ENCODE measurements around the gene TRAF1. TPM values are rescaled to one million over a fixed set of nuclear protein-coding genes. Genes with fewer than 3 reads are reported as not detected.
A peak's percentile ranks its signal among the peaks of the same experiment; 100 is the strongest.

TRAF1 gene
- total RNA-seq, 3 donors from 2014 or later (not counting 1 experiment from before 2014, with no cell fraction given) = 23.4 to 33.9 (median 30.5) TPM

DNA sequence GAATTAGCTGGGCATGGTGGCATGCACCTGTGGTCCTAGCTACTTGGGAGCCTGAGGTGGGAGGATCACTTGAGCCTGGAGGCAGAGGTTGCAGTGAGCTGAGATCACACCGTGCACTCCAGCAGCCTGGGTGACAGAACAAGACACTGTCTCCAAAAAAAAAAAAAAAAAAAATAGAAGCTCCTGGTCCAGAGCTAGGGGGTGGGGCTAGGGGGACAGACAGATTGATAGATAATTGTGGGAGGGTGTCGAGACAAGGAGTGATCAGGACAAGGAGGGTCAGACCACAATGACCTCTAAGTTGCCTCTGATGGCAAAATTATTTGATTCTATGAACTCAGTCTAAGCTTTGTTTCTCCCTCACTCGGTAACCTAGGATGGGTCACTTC, 43.0 kb downstream of the TRAF1 start:
- Mint-ChIP-seq H3K27ac (no peak overlapping the region), H3K27me3 (ENCODE audit: low read depth in 2 of 2) (peaks cover 0 to 3% of the 10 kb centered on the region in 2 donors), H3K36me3 (no peaks in the 10 kb centered on the region), H3K9me3 (no peaks in the 10 kb centered on the region), H3K4me1 (peaks cover 8 to 12% of the 10 kb centered on the region in 2 donors), H3K4me3 (no peak overlapping the region)
- Histone ChIP-seq H3K27ac (ENCODE audit: low read length) (no peak overlapping the region), H3K27me3 (ENCODE audit: control insufficient read depth, insufficient read depth, low read length) (no peaks in the 10 kb centered on the region), H3K36me3 (ENCODE audit: control insufficient read depth, insufficient read depth, low read length) (no peaks in the 10 kb centered on the region), H3K4me3 (ENCODE audit: low read length) (no peak overlapping the region), H3K4me1 (ENCODE audit: control insufficient read depth, insufficient read depth, low read length) (peaks cover 21% of the 10 kb centered on the region), H3K9me3 (ENCODE audit: control insufficient read depth, insufficient read depth, low read length) (no peaks in the 10 kb centered on the region)
- DNase-seq (no peak), ATAC-seq (no peak)
- TF ChIP-seq, protein P1, sequence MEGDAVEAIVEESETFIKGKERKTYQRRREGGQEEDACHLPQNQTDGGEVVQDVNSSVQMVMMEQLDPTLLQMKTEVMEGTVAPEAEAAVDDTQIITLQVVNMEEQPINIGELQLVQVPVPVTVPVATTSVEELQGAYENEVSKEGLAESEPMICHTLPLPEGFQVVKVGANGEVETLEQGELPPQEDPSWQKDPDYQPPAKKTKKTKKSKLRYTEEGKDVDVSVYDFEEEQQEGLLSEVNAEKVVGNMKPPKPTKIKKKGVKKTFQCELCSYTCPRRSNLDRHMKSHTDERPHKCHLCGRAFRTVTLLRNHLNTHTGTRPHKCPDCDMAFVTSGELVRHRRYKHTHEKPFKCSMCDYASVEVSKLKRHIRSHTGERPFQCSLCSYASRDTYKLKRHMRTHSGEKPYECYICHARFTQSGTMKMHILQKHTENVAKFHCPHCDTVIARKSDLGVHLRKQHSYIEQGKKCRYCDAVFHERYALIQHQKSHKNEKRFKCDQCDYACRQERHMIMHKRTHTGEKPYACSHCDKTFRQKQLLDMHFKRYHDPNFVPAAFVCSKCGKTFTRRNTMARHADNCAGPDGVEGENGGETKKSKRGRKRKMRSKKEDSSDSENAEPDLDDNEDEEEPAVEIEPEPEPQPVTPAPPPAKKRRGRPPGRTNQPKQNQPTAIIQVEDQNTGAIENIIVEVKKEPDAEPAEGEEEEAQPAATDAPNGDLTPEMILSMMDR (IDR thresholded peaks at IDR 0.05) = no peak
- intact Hi-C loops (cut with micrococcal nuclease) = no loop called here
- WGBS (ENCODE audit: insufficient coverage) = 94% methylated on average over 3 of the region's 3 CpGs

DNA sequence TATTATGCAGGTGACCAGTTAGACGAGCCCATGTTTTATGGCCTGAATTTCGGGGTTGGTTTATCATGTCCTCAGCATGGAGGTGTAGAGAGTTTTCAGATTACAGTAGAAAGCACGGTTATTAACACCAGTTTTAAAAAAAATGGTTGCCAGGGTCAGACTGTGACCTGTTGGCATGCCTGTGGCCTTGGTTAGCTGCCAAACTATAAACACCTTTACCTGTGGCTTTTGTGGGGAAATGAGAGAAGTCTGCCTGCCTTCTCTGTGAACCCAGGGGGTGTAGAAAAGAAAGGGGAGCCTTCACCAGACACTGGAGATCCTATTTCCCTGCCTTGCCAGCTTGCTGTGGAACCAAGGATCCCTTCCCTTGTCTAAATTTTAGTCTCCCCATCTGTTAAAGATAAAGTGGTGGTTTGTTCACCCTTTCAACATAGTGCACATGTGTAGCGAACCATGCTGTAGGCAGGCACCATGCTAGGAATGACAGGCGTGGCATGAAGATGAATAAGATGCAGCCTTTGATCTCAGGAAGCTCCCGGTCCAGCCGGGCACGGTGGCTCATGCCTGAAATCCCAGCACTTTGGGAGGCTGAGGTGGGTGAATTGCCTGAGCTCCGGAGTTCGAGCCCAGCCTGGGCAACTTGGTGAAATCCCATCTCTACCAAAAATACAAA, 43.5 kb downstream of the TRAF1 start:
- Histone ChIP-seq H3K27me3 (ENCODE audit: control insufficient read depth, insufficient read depth, low read length) (no peaks in the 10 kb centered on the region), H3K4me1 (ENCODE audit: control insufficient read depth, insufficient read depth, low read length) (peaks cover 27% of the 10 kb centered on the region), H3K9me3 (ENCODE audit: control insufficient read depth, insufficient read depth, low read length) (no peaks in the 10 kb centered on the region), H3K4me3 (ENCODE audit: low read length) (no peak overlapping the region), H3K27ac (ENCODE audit: low read length) (no peak overlapping the region), H3K36me3 (ENCODE audit: control insufficient read depth, insufficient read depth, low read length) (no peaks in the 10 kb centered on the region)
- TF ChIP-seq, protein P1 (IDR thresholded peaks at IDR 0.05) = no peak
- no peak overlapping the region for H3K27ac Mint-ChIP-seq
- DNase-seq = peak in 1 of 2 donors; percentile 57
- intact Hi-C loops (cut with micrococcal nuclease) = no loop called here
- H3K4me1 Mint-ChIP-seq = peaks cover 13 to 16% of the 10 kb centered on the region in 2 donors
- no peaks in the 10 kb centered on the region for H3K9me3 Mint-ChIP-seq
- H3K4me3 Mint-ChIP-seq = peak overlapping the region; percentile 1
- no peaks in the 10 kb centered on the region for H3K36me3 Mint-ChIP-seq
- peaks cover 0 to 3% of the 10 kb centered on the region in 2 donors for H3K27me3 Mint-ChIP-seq (ENCODE audit: low read depth in 2 of 2)
- 67% methylated on average over 8 of the region's 10 CpGs for WGBS (ENCODE audit: insufficient coverage)
- ATAC-seq = no peak

DNA sequence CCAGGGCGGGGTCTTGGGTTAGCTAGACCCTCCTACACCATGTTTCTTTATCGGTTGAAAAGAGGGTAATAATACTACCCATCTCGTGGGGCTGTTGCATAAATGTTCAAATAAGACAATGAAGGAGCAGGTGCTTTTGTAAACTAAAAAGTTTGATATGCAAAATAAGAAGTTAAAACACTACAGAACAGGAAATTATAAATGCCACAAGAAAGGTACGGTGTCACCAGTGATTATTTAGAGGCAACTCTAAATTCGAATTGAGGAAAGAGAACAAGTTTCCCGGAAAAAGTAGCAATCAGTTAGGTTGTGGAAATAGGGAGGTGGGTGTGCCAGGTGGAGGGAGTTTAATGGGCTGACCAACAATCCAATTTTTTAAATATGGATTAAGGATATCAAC, 47.1 kb downstream of the TRAF1 start:
- no peak overlapping the region for H3K27ac ChIP-seq (ENCODE audit: low read length)
- 40% methylated on average over 4 of the region's 6 CpGs for WGBS (ENCODE audit: insufficient coverage)
- H3K4me3 ChIP-seq (ENCODE audit: low read length) = no peak overlapping the region
- intact Hi-C loops (cut with micrococcal nuclease) = no loop called here
- H3K4me1 ChIP-seq (ENCODE audit: control insufficient read depth, insufficient read depth, low read length) = peaks cover 45% of the 10 kb centered on the region
- Mint-ChIP-seq H3K27me3 (ENCODE audit: low read depth in 2 of 2) (no peaks in the 10 kb centered on the region), H3K27ac (no peak overlapping the region), H3K4me1 (peaks cover 28 to 29% of the 10 kb centered on the region in 2 donors), H3K9me3 (no peaks in the 10 kb centered on the region), H3K36me3 (no peaks in the 10 kb centered on the region), H3K4me3 (no peak overlapping the region)
- TF ChIP-seq, protein P1 (IDR thresholded peaks at IDR 0.05) = no peak
- no peak for DNase-seq
- no peaks in the 10 kb centered on the region for H3K9me3 ChIP-seq (ENCODE audit: control insufficient read depth, insufficient read depth, low read length)
- H3K36me3 ChIP-seq (ENCODE audit: control insufficient read depth, insufficient read depth, low read length) = no peaks in the 10 kb centered on the region
- no peaks in the 10 kb centered on the region for H3K27me3 ChIP-seq (ENCODE audit: control insufficient read depth, insufficient read depth, low read length)
- no peak for ATAC-seq
